T-helper 17 cell (primary cell): ENCODE measurements around the gene NELFA. TPM values are rescaled to one million over a fixed set of nuclear protein-coding genes. Genes with fewer than 3 reads are reported as not detected.
A peak's percentile ranks its signal among the peaks of the same experiment; 100 is the strongest.
"Not testable (repeated sequence)": the region's sequence is repeated elsewhere in the genome, so short reads cannot be mapped to it uniquely, and the experiment has no call there.

Experiments used
- ATAC-seq: fragments of 150-1000 bp; cut with Tn5 transposase; 2 replicates; pipeline ENCODE4 v1.10.0; 2021; ENCODE audit warnings: mild to moderate bottlenecking, moderate library complexity
- DNase-seq, 3 donors: peaks; one replicate each; pipeline versions ENCODE4 v3.0.0 to v3.0.0-alpha.2; 2020 to 2021
- H3K9me3 ChIP-seq: one replicate; pipeline ENCODE4 v1.7.0; 2013; ENCODE audit warnings: low read length, mild to moderate bottlenecking; ENCODE audit not compliant: control insufficient read depth, poor library complexity, severe bottlenecking
- H3K27ac Mint-ChIP-seq: one replicate; pipeline ENCODE4 v1.8.0; 2022; ENCODE audit warnings: mild to moderate bottlenecking, moderate library complexity, mixed read lengths
- H3K27me3 Mint-ChIP-seq: one replicate; pipeline ENCODE4 v1.8.0; 2022; ENCODE audit warnings: mixed read lengths
- H3K36me3 Mint-ChIP-seq: one replicate; pipeline ENCODE4 v1.8.0; 2022; ENCODE audit warnings: low read depth, mixed read lengths
- H3K4me1 Mint-ChIP-seq: one replicate; pipeline ENCODE4 v1.8.0; 2022; ENCODE audit warnings: mild to moderate bottlenecking, mixed read lengths
- H3K4me3 Mint-ChIP-seq: one replicate; pipeline ENCODE4 v1.8.0; 2022; ENCODE audit warnings: mild to moderate bottlenecking, moderate library complexity, mixed read lengths
- total RNA-seq, 4 donors: library from RNA in 2 of 4; stranded (reverse) in 2 of 4; gene quantifications; one replicate each; pipeline ENCODE4 v1.2.3 and lab custom pipeline; 2022 to 2026

Gene NELFA
- total RNA-seq, 2 donors from 2014 or later = 40.7 to 47.2 TPM

- Mint-ChIP-seq H3K36me3 (peaks cover 3% of the 10 kb centered on the region), H3K4me1 (peaks cover 15% of the 10 kb centered on the region), H3K27ac (no peak overlapping the region), H3K27me3 (peaks cover 21% of the 10 kb centered on the region), H3K4me3 (no peak overlapping the region)
- DNase-seq (no peak), ATAC-seq (no peak)
- H3K9me3 ChIP-seq = no peaks in the 10 kb centered on the region
These were observed 36.1 kb upstream of the NELFA start for GRCh38 chr4:2044542-2045517.

DNA sequence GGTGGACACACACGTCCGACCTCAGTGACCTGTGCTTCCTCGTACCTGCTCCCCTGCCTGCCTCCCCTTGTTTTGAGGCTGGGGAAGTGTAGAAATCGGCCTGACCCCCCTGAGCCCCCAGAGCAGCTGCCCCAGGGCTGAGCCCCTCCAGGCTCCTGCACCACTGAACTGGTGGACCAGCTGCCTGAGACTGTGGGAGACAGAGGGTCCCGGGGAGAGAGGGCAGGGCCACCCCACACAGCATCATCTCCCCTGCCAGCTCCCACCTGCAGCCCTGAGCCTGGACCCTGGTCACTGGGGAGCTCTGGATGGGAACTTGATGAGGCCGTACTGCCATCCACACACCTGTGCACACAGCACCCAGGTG lies 35.3 kb upstream of the NELFA start:
- no peak overlapping the region for H3K27ac Mint-ChIP-seq
- H3K4me3 Mint-ChIP-seq = peak overlapping the region; percentile 36
- H3K36me3 Mint-ChIP-seq = peaks cover 4% of the 10 kb centered on the region
- ATAC-seq = no peak
- peaks cover 28% of the 10 kb centered on the region for H3K27me3 Mint-ChIP-seq
- DNase-seq = no peak
- no peaks in the 10 kb centered on the region for H3K9me3 ChIP-seq
- peaks cover 15% of the 10 kb centered on the region for H3K4me1 Mint-ChIP-seq

- peaks cover 4% of the 10 kb centered on the region for H3K36me3 Mint-ChIP-seq
- ATAC-seq = no peak
- no peak overlapping the region for H3K27ac Mint-ChIP-seq
- no peak for DNase-seq
- peaks cover 15% of the 10 kb centered on the region for H3K4me1 Mint-ChIP-seq
- peak overlapping the region; percentile 36 for H3K4me3 Mint-ChIP-seq
- H3K9me3 ChIP-seq = no peaks in the 10 kb centered on the region
- H3K27me3 Mint-ChIP-seq = peaks cover 31% of the 10 kb centered on the region
These were observed 34.8 kb upstream of the NELFA start for GRCh38 chr4:2043396-2044118.

- DNase-seq (no peak), ATAC-seq (no peak)
- peaks cover 15% of the 10 kb centered on the region for H3K4me1 Mint-ChIP-seq
- no peak overlapping the region for H3K27ac Mint-ChIP-seq
- peak overlapping the region; percentile 87 for H3K4me3 Mint-ChIP-seq
- H3K27me3 Mint-ChIP-seq = peaks cover 27% of the 10 kb centered on the region
- H3K9me3 ChIP-seq = no peaks in the 10 kb centered on the region
- H3K36me3 Mint-ChIP-seq = peaks cover 4% of the 10 kb centered on the region
These were observed 34.2 kb upstream of the NELFA start for GRCh38 chr4:2042947-2043395.

DNA sequence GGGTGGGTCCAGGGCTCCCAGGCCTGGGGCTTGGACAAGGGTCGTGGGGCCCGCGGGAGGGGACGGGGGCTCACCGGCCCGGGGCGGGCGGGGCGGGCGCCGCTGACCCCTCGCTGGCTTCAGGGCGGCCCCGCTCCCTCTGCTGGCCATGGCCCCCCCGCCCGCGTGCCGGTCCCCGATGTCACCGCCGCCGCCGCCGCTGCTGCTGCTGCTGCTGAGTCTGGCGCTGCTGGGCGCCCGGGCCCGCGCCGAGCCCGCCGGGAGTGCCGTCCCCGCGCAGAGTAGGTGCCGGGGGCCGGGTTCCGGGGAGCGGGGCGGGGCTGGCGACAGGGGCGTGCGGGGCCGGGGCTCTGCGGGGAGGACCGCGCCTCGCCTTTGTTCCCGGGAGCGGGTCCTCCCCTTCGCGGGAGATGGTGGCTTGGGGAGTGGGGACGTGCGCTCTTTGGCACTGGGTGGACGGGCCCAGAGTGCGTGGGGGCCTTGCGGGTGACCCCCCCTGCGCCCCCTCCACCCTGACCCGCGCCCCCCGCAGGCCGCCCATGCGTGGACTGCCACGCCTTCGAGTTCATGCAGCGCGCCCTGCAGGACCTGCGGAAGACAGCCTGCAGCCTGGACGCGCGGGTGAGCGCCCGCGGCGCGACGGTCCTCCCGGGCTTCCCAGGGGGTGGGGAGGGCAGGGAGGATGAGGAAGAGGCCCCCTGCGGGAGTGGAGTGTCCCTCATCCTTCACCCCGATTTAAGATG lies 33.6 kb upstream of the NELFA start:
- no peak overlapping the region for H3K27ac Mint-ChIP-seq
- H3K4me3 Mint-ChIP-seq = peak overlapping the region; percentile 89
- peaks cover 27% of the 10 kb centered on the region for H3K27me3 Mint-ChIP-seq
- ATAC-seq (peak; percentile 64), DNase-seq (peak in 2 of 3 donors; percentile 24 to 46)
- H3K4me1 Mint-ChIP-seq = peaks cover 13% of the 10 kb centered on the region
- H3K36me3 Mint-ChIP-seq = peaks cover 4% of the 10 kb centered on the region
- H3K9me3 ChIP-seq = no peaks in the 10 kb centered on the region

- DNase-seq = peak; percentile 65 to 71 (median 66)
- Mint-ChIP-seq H3K27ac (no peak overlapping the region), H3K36me3 (peaks cover 4% of the 10 kb centered on the region), H3K4me1 (peaks cover 13% of the 10 kb centered on the region), H3K27me3 (peaks cover 35% of the 10 kb centered on the region), H3K4me3 (peak overlapping the region; percentile 89)
- H3K9me3 ChIP-seq = no peaks in the 10 kb centered on the region
- peak; percentile 74 for ATAC-seq
These were observed 32.7 kb upstream of the NELFA start for GRCh38 chr4:2041239-2042130.

DNA sequence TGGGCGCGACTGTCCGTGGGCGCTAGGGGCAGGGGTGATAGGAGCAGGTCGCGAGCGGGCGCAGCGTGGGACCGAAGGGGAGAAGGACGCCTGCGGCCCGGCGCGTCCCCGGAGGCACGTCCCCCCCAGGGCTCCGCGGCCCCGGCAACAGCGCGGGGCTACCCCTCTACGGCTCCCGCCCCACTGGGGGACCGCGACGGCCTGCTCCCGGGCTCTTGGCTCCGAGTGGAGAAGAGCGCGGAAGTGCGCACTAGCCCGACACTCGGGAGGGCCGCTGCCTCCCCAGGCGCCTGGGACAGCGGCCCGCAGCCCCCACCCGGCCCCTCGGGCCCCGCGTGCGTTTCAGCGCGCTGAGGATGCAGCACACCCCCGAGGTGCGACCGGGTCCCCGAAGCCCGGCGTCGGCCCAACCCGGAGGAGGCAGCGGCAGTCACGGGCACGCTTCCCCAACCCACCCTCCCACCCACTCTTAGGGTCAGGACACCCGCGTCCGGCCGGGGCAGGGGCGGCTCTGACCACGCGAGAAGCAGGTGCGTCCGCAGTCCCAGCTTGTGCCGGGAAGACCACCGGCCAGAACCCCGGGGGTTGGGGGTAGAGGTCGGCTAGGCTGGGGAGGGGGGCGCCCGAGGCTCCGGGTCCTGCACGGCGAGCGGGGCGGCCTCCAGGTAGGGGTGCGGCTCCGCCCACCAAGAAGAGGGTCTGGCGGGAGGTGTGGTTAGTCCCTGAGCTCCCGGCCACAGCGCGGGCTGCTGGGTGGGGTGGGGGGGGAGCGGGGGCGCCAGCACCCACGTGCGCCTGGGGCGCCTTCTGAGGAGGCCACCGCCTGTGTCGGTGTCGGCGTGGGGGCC lies 31.8 kb upstream of the NELFA start:
- Mint-ChIP-seq H3K27ac (no peak overlapping the region), H3K4me1 (peaks cover 13% of the 10 kb centered on the region), H3K4me3 (peak overlapping the region; percentile 73), H3K36me3 (peaks cover 4% of the 10 kb centered on the region), H3K27me3 (peaks cover 37% of the 10 kb centered on the region)
- ATAC-seq = no peak
- H3K9me3 ChIP-seq = no peaks in the 10 kb centered on the region
- DNase-seq = no peak

DNA sequence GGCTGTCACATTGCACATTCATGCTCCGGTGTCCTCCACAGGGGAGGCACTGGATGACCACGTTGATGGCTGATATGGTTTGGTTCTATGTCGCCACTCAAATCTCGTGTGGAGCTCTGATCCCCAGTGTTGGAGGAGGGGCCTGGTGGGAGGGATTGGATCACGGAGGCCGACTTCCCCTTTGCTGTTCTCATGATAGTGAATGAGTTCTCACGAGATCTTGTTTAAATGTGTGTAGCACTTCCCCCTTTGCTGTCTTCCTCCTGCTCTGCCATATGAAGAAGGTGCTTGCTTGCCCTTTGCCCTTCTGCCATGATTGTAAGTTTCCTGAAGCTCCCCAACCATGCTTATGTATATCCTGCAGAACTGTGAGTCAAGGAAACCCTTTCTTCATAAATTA lies 28.1 kb upstream of the NELFA start:
- no peak for DNase-seq
- Mint-ChIP-seq H3K36me3 (peaks cover 7% of the 10 kb centered on the region), H3K27ac (no peak overlapping the region), H3K4me1 (peaks cover 4% of the 10 kb centered on the region), H3K27me3 (peaks cover 56% of the 10 kb centered on the region), H3K4me3 (peak overlapping the region; percentile 50)
- no peaks in the 10 kb centered on the region for H3K9me3 ChIP-seq
- no peak for ATAC-seq

DNA sequence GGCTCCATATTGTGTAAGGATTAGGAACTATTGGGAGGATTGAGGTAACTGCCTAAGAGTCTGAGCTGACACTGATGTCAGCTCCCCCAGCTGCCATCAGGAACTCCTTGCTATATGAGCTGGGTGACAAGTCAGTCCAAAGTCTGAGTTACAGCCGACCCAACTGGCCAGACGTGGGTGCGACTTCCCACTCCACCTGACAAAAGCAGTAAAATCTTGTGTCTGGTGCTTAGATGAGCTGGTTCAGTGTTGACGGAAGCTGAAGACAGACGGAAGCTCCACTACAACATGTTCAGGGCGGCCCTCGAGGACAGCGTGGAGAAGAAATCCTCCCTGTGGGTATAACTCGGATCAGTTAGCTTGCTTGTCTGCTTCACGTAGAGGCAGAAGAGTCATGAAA lies 27.6 kb upstream of the NELFA start:
- DNase-seq (no peak), ATAC-seq (no peak)
- Mint-ChIP-seq H3K27ac (no peak overlapping the region), H3K27me3 (peaks cover 58% of the 10 kb centered on the region), H3K4me3 (no peak overlapping the region), H3K4me1 (peaks cover 2% of the 10 kb centered on the region), H3K36me3 (peaks cover 7% of the 10 kb centered on the region)
- no peaks in the 10 kb centered on the region for H3K9me3 ChIP-seq

- not testable (repeated sequence) for ATAC-seq, H3K36me3 Mint-ChIP-seq, H3K27ac Mint-ChIP-seq, DNase-seq, H3K4me3 Mint-ChIP-seq, H3K4me1 Mint-ChIP-seq, H3K9me3 ChIP-seq
- peaks cover 53% of the 10 kb centered on the region for H3K27me3 Mint-ChIP-seq
These were observed 22.4 kb upstream of the NELFA start for GRCh38 chr4:2031161-2031560.

DNA sequence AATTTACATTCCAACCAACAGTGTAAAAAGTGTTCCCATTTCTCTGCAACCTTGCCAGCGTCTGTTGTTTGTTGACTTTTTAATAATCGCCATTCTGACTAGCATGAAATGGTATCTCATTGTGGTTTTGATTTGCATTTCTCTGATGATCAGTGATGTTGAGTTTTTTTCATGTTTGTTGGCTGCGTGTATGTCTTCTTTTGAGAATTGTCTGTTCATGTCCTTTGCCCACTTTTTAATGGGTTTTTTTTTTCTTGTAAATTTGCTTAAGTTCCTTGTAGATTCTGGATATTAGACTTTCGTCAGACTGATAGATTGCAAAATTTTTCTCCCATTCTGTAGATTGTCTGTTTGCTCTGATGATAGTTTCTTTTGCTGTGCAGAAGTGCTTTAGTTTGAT lies 18.3 kb upstream of the NELFA start:
- not testable (repeated sequence) for DNase-seq, H3K4me1 Mint-ChIP-seq, H3K36me3 Mint-ChIP-seq, H3K27ac Mint-ChIP-seq, ATAC-seq, H3K9me3 ChIP-seq, H3K4me3 Mint-ChIP-seq
- H3K27me3 Mint-ChIP-seq = peaks cover 51% of the 10 kb centered on the region
